AG04450 (cell line): Measurements from ENCODE around the gene CXCR4. TPM values are rescaled to one million over a fixed set of nuclear protein-coding genes. Genes with fewer than 3 reads are reported as not detected.

Source experiments
- CTCF ChIA-PET: fragments of 300-600, 350-600 bp; formaldehyde crosslinking; extraction: SDS; loops from one replicate; lab custom pipeline; 2022; ENCODE audit warnings: antibody characterized with exemption, inconsistent platforms; lab: Charles Lee
- POLR2A ChIA-PET: fragments of 350-600 bp; formaldehyde crosslinking; extraction: SDS; loops from one replicate; lab custom pipeline; 2021; ENCODE audit warnings: antibody characterized with exemption, inconsistent platforms; lab: Yijun Ruan, JAX
- DNase-seq: peaks from one replicate; pipeline ENCODE4 v3.0.0-alpha.2; 2011; ENCODE audit warnings: low read depth, low spot score
- H3K27ac ChIP-seq: one replicate; pipeline ENCODE4 v1.5.1; 2012; ENCODE audit warnings: low read depth, low read length, control low read depth
- H3K27me3 ChIP-seq: one replicate; pipeline ENCODE4 v1.6.0; 2012; ENCODE audit warnings: low read length; ENCODE audit not compliant: control insufficient read depth, insufficient read depth
- H3K4me3 ChIP-seq: 2 replicates; pipeline ENCODE4 v1.5.1; 2011; ENCODE audit warnings: mild to moderate bottlenecking, low read depth, low read length, control low read depth
- H3K9me3 ChIP-seq: 2 replicates; pipeline ENCODE4 v1.5.1; 2012; ENCODE audit warnings: low read length; ENCODE audit not compliant: control insufficient read depth, insufficient read depth
- CTCF ChIP-seq: IDR thresholded peaks from 2 replicates; pipeline ENCODE4 v1.5.1; 2011; ENCODE audit warnings: low read depth, low read length, control low read depth, inconsistent platforms
- polyA plus RNA-seq: library from polyadenylated mRNA; depleted of rRNA; stranded (reverse); fragments of >200 nt; gene quantifications from 2 replicates; pipeline ENCODE4 v1.2.3, GENCODE V29; 2011; rRNA removed

CXCR4 gene
- polyA plus RNA-seq, 1 experiment: not detected

- DNase-seq: no peak
- no peak overlapping the region for H3K4me3 ChIP-seq
- H3K9me3 ChIP-seq: no peaks in the 10 kb centered on the region
- POLR2A ChIA-PET: no interaction called here
- CTCF ChIA-PET: no interaction called here
- no peak for TF ChIP-seq CTCF
- peaks cover 5% of the 10 kb centered on the region for H3K27me3 ChIP-seq
- H3K27ac ChIP-seq: no peak overlapping the region
These were observed 52.0 kb downstream of the CXCR4 start for GRCh38 chr2:136065907-136066306.

- ChIA-PET CTCF (no interaction called here), POLR2A (no interaction called here)
- no peak for TF ChIP-seq CTCF
- H3K27me3 ChIP-seq: peaks cover 5% of the 10 kb centered on the region
- H3K9me3 ChIP-seq: no peaks in the 10 kb centered on the region
- no peak overlapping the region for H3K4me3 ChIP-seq
- no peak for DNase-seq
- H3K27ac ChIP-seq: no peak overlapping the region
These were observed 52.6 kb downstream of the CXCR4 start for GRCh38 chr2:136065384-136065783.

Other genes starting within 250 kb of the CXCR4 start
- 22.8 and 27.3 TPM in 2 replicates for gene MCM6, start 241.7 kb downstream of the CXCR4 start, polyA plus RNA-seq
- 66.7 and 91.6 TPM in 2 replicates for gene DARS1, start 132.5 kb downstream of the CXCR4 start, polyA plus RNA-seq